ENCODE measurements around the gene RGL2. TPM values are rescaled to one million over a fixed set of nuclear protein-coding genes. Genes with fewer than 3 reads are reported as not detected.
A peak's percentile ranks its signal among the peaks of the same experiment; 100 is the strongest.

RGL2 gene
- polyA plus RNA-seq, 3 donors = 14.9 to 145 (median 15.5) TPM

- Mint-ChIP-seq H3K4me3 (peak overlapping the region; percentile 98), H3K27me3 (ENCODE audit: low read depth in 3 of 3) (peaks cover 0 to 1% (median 0%) of the 10 kb centered on the region in 3 donors), H3K27ac (peak overlapping the region; percentile 95 to 100 (median 99)), H3K4me1 (peaks cover 53% of the 10 kb centered on the region), H3K36me3 (peaks cover 24 to 48% of the 10 kb centered on the region in 2 donors), H3K9me3 (peaks cover 0 to 6% (median 0%) of the 10 kb centered on the region in 7 donors)
- DNase-seq = peak; percentile 78 to 93 (median 81)
- intact Hi-C loops (cut with micrococcal nuclease) = loop anchor here in 1 of 2 donors (1.0 to 10.0 kb wide), 2 partner anchors 13 to 102 kb away; partner anchors contain the start of genes CUTA and PHF1
- Histone ChIP-seq H3K4me2 (replicated peaks; ENCODE audit: extremely low read depth, low read length, poor library complexity, severe bottlenecking) (peak overlapping the region; percentile 90), H3K9ac (ENCODE audit: insufficient read depth, low read length, poor library complexity, severe bottlenecking) (peak overlapping the region; percentile 98), H3K27ac (ENCODE audit: low read depth in 1 of 2, low read length in 2 of 2) (peak overlapping the region; percentile 98 to 100), H3K4me1 (ENCODE audit: control insufficient read depth in 1 of 2, insufficient read depth in 2 of 2, low read length in 2 of 2) (peaks cover 41 to 45% of the 10 kb centered on the region in 2 donors), H3K36me3 (replicated peaks in 1 of 2; ENCODE audit: control insufficient read depth in 1 of 2, insufficient read depth in 2 of 2, low read length in 2 of 2) (peaks cover 10 to 35% of the 10 kb centered on the region in 2 donors), H4K20me1 (ENCODE audit: insufficient read depth, low read length) (peaks cover 61% of the 10 kb centered on the region), H3K4me3 (replicated peaks in 1 of 3; ENCODE audit: low read depth in 2 of 3, low read length in 3 of 3) (peak overlapping the region; percentile 75 to 98 (median 96)), H3K9me3 (replicated peaks in 1 of 2; ENCODE audit: control insufficient read depth in 1 of 2, insufficient read depth in 1 of 2, low read length in 2 of 2) (no peaks in the 10 kb centered on the region), H2AFZ (ENCODE audit: insufficient read depth, low read depth, low read length, poor library complexity, severe bottlenecking) (peak overlapping the region; percentile 57), H3K27me3 (ENCODE audit: control insufficient read depth in 2 of 2, insufficient read depth in 2 of 2, low read length in 2 of 2) (no peaks in the 10 kb centered on the region), H3K79me2 (ENCODE audit: insufficient read depth, low read length) (peaks cover 86% of the 10 kb centered on the region)
- 0% methylated on average over 33 of the region's 33 CpGs for WGBS (ENCODE audit: insufficient coverage)
- no peak for TF ChIP-seq CTCF (IDR thresholded peaks at IDR 0.05)
These were observed 14.5 kb upstream of the RGL2 start for GRCh38 chr6:33313105-33313708.

- Mint-ChIP-seq H3K27me3 (ENCODE audit: low read depth in 3 of 3) (peaks cover 0 to 1% (median 0%) of the 10 kb centered on the region in 3 donors), H3K27ac (peak overlapping the region; percentile 95 to 100 (median 99)), H3K4me1 (peaks cover 51% of the 10 kb centered on the region), H3K9me3 (peaks cover 0 to 3% (median 0%) of the 10 kb centered on the region in 7 donors), H3K4me3 (peak overlapping the region; percentile 98), H3K36me3 (peaks cover 29 to 52% of the 10 kb centered on the region in 2 donors)
- Histone ChIP-seq H3K4me1 (ENCODE audit: control insufficient read depth in 1 of 2, insufficient read depth in 2 of 2, low read length in 2 of 2) (peaks cover 39 to 42% of the 10 kb centered on the region in 2 donors), H2AFZ (ENCODE audit: insufficient read depth, low read depth, low read length, poor library complexity, severe bottlenecking) (peak overlapping the region; percentile 57), H3K79me2 (ENCODE audit: insufficient read depth, low read length) (peaks cover 93% of the 10 kb centered on the region), H3K4me2 (replicated peaks; ENCODE audit: extremely low read depth, low read length, poor library complexity, severe bottlenecking) (peak overlapping the region; percentile 90), H3K27ac (ENCODE audit: low read depth in 1 of 2, low read length in 2 of 2) (peak overlapping the region; percentile 98 to 100), H3K27me3 (ENCODE audit: control insufficient read depth in 2 of 2, insufficient read depth in 2 of 2, low read length in 2 of 2) (no peaks in the 10 kb centered on the region), H3K36me3 (replicated peaks in 1 of 2; ENCODE audit: control insufficient read depth in 1 of 2, insufficient read depth in 2 of 2, low read length in 2 of 2) (peaks cover 14 to 39% of the 10 kb centered on the region in 2 donors), H3K9me3 (replicated peaks in 1 of 2; ENCODE audit: control insufficient read depth in 1 of 2, insufficient read depth in 1 of 2, low read length in 2 of 2) (no peaks in the 10 kb centered on the region), H3K9ac (ENCODE audit: insufficient read depth, low read length, poor library complexity, severe bottlenecking) (peak overlapping the region; percentile 98), H3K4me3 (replicated peaks in 1 of 3; ENCODE audit: low read depth in 2 of 3, low read length in 3 of 3) (peak overlapping the region; percentile 75 to 98 (median 96)), H4K20me1 (ENCODE audit: insufficient read depth, low read length) (peaks cover 68% of the 10 kb centered on the region)
- intact Hi-C loops (cut with micrococcal nuclease) = loop anchor here in 1 of 2 donors (1.0 to 10.0 kb wide), 2 partner anchors 12 to 102 kb away; partner anchors contain the start of genes CUTA and PHF1
- peak; percentile 35 to 71 (median 61) for DNase-seq
- TF ChIP-seq CTCF (IDR thresholded peaks at IDR 0.05) = no peak
- WGBS (ENCODE audit: insufficient coverage) = 45% methylated on average over 13 of the region's 29 CpGs
These were observed 13.8 kb upstream of the RGL2 start for GRCh38 chr6:33312361-33313104.

All from CD14-positive monocyte (primary cell).